ENCODE results near the gene CIB4. TPM values are rescaled to one million over a fixed set of nuclear protein-coding genes. Genes with fewer than 3 reads are reported as not detected.

CIB4 gene
- total and polyA plus RNA-seq, 2 of the 13 experiments (the other 11 are each of a cell fraction or from before 2014, with no cell fraction given), result not detected

DNA sequence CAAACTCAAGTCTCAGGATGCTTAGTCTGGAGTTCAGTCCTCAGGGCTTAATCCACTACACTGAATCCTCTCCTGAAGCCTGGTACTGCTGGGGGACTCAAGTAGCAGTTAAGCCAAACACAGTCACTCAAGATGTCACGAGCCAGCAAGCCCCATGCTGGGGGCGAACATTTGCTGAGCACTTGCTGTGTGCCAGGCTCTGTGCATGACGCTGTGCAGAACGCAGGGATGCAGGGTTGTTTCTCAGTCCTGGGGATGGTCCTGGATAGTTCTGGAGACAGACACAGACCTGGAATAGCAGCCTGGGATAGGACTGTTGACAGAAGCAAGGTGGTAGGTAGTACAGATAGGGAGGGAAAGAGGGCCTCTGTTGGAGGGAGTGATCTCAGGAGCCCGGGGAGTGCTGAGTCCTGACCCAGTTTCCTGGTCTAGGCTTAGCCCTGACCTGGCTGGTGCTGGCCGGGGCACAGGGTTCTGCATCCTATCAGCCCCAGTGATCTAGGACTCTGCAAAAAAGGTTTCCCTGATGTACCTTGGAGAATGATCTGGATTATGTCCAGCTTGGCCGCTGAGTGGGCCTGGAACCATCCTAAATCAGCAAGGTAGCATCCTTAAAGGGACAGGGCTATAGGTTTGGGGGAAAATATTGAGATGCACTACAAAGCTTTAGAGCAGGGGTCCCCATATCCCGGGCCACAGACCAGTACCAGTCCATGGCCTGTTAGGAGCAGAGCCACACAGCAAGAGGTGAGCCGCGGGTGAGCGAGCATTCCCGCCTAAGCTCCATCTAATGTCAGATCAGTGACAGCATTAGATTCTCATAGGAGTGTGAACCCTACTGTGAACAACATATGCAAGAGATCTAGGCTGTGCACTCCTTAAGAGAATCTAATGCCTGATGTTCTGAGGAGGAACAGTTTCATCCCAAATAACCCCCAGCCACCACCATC is 108.6 kb downstream of the CIB4 start:
- no peak for DNase-seq (ENCODE audit: low spot score)
- Histone ChIP-seq H3K36me3 (replicated peaks in 1 of 2; ENCODE audit: control insufficient read depth in 1 of 2, insufficient read depth in 2 of 2, low read length in 2 of 2) (no peaks in the 10 kb centered on the region), H4K20me1 (ENCODE audit: insufficient read depth, low read length) (no peaks in the 10 kb centered on the region; the same call in 1 of the 2 replicates), H3K4me3 (replicated peaks in 1 of 3; ENCODE audit: insufficient read depth in 1 of 3, low read depth in 2 of 3, low read length in 3 of 3) (no peak overlapping the region), H3K79me2 (ENCODE audit: insufficient read depth, low read length) (no peaks in the 10 kb centered on the region), H3K9me3 (ENCODE audit: low read length) (no peaks in the 10 kb centered on the region), H3K9ac (ENCODE audit: insufficient read depth, low read depth, low read length) (no peak overlapping the region), H2AFZ (ENCODE audit: low read length) (no peak overlapping the region), H3K27ac (ENCODE audit: extremely low read length, insufficient read depth, low read length) (no peak overlapping the region), H3K4me2 (ENCODE audit: low read depth, low read length) (no peak overlapping the region), H3K27me3 (ENCODE audit: control insufficient read depth in 1 of 2, insufficient read depth in 2 of 2, low read length in 2 of 2) (peaks cover 30 to 95% of the 10 kb centered on the region in 2 experiments; a peak in 4 of 5 replicates), H3K4me1 (ENCODE audit: insufficient read depth, low read length) (no peaks in the 10 kb centered on the region)
- TF ChIP-seq ZMYM2 (CRISPR knock-in tag; IDR thresholded peaks at IDR 0.05) (no peak), USF2 (IDR thresholded peaks at IDR 0.05; ENCODE audit: low read depth, low read length) (no peak), USF2 (CRISPR knock-in tag; IDR thresholded peaks at IDR 0.05; ENCODE audit: borderline replicate concordance) (no peak)
- no TSS peak for BruUV-seq (replicated peaks)
- in situ Hi-C loops (cut with HindIII; ENCODE audit: extremely low pct_ligation_motif_present, low pct_unique_long_range_greater_than_20kb), result no loop called here
- no peak for ATAC-seq
- FAIRE-seq, result no peak
- 31% methylated on average over 12 of the region's 12 CpGs for WGBS (ENCODE audit: low lambda C conversion rate)
- ChIA-PET POLR2A (no interaction called here), CTCF (ENCODE audit: low intra/inter-chr PET ratio, low total read pairs) (no interaction called here)
- intact Hi-C loops (cut with micrococcal nuclease; ENCODE audit: unreplicated experiment), result no loop called here

Small RNA genes within 50 kb of the gene (small RNA-seq; reads per million reads assigned to genes)
- gene AC015977.1 (ENCODE audit: insufficient read depth in 2 of 3, insufficient read length in 3 of 3, low read depth in 2 of 3, low replicate concordance in 1 of 3), result 0 reads per million in 3 experiments

Other genes starting within 250 kb of the CIB4 start
- gene DRC1, start 239.4 kb downstream of the CIB4 start, total RNA-seq (2016; rRNA removed; fragmentation: Illumina TruSeq; extraction: Trizol), result 0.07 and 0.08 TPM in 2 replicates
- not detected in 2 replicates for gene DRC1, start 239.4 kb downstream of the CIB4 start, polyA plus RNA-seq (2011; rRNA removed)
- gene OTOF, start 163.2 kb downstream of the CIB4 start, total RNA-seq (2016; rRNA removed; fragmentation: Illumina TruSeq; extraction: Trizol), result 0.04 TPM in 1 of 2 replicates, not detected in the other
- gene OTOF, start 163.2 kb downstream of the CIB4 start, polyA plus RNA-seq (2011; rRNA removed), result not detected in 2 replicates
- not detected in 2 replicates for gene KCNK3, start 51.4 kb upstream of the CIB4 start, total RNA-seq (2016; rRNA removed; fragmentation: Illumina TruSeq; extraction: Trizol)
- 0.03 TPM in 1 of 2 replicates, not detected in the other for gene KCNK3, start 51.4 kb upstream of the CIB4 start, polyA plus RNA-seq (2011; rRNA removed)
- gene SLC35F6, start 122.9 kb upstream of the CIB4 start, total RNA-seq (2016; rRNA removed; fragmentation: Illumina TruSeq; extraction: Trizol), result 11.8 and 21.2 TPM in 2 replicates
- gene SLC35F6, start 122.9 kb upstream of the CIB4 start, polyA plus RNA-seq (2011; rRNA removed), result 15.2 and 19.2 TPM in 2 replicates
- 38.5 and 45.8 TPM in 2 replicates for gene CENPA, start 144.7 kb upstream of the CIB4 start, total RNA-seq (2016; rRNA removed; fragmentation: Illumina TruSeq; extraction: Trizol)
- gene CENPA, start 144.7 kb upstream of the CIB4 start, polyA plus RNA-seq (2011; rRNA removed), result 19.6 and 28.5 TPM in 2 replicates
- gene DPYSL5, start 206.8 kb upstream of the CIB4 start, total RNA-seq (2016; rRNA removed; fragmentation: Illumina TruSeq; extraction: Trizol), result not detected in 2 replicates
- 0.03 and 0.15 TPM in 2 replicates for gene DPYSL5, start 206.8 kb upstream of the CIB4 start, polyA plus RNA-seq (2011; rRNA removed)

Data from HepG2 (cell line).